Lung microvascular endothelial cell (primary cell): ENCODE measurements around the gene MYO1D. TPM values are rescaled to one million over a fixed set of nuclear protein-coding genes. Genes with fewer than 3 reads are reported as not detected.
"Not testable (repeated sequence)": the region's sequence is repeated elsewhere in the genome, so short reads cannot be mapped to it uniquely, and the experiment has no call there.

Source experiments
- DNase-seq, 2 donors: peaks; one replicate each; pipeline versions ENCODE4 v3.0.0 to v3.0.0-alpha.2; 2010; ENCODE audit warnings: low read depth in 2 of 2
- total RNA-seq: library from RNA; depleted of rRNA; stranded (reverse); fragments of >200 nt; gene quantifications from 2 replicates; pipeline ENCODE4 v1.2.1, GENCODE V29; 2014

MYO1D gene
- total RNA-seq, 1 donor from 2014 or later = 56.3 TPM

GRCh38 chr17:32733401-32733800, 143.5 kb downstream of the MYO1D start:
- no peak for DNase-seq

GRCh38 chr17:32732900-32733299, 144.0 kb downstream of the MYO1D start:
- DNase-seq = no peak

- no peak for DNase-seq
Measured at GRCh38 chr17:32732296-32732642, 144.7 kb downstream of the MYO1D start.

GRCh38 chr17:32731556-32732295, 145.2 kb downstream of the MYO1D start:
- DNase-seq = no peak

GRCh38 chr17:32727681-32728080, 149.2 kb downstream of the MYO1D start:
- DNase-seq = no peak

GRCh38 chr17:32725697-32726096, 151.2 kb downstream of the MYO1D start:
- no peak for DNase-seq

- DNase-seq = no peak
Measured at GRCh38 chr17:32723310-32723955, 153.5 kb downstream of the MYO1D start.

- DNase-seq = no peak
Measured at GRCh38 chr17:32722733-32723132, 154.2 kb downstream of the MYO1D start.

- no peak for DNase-seq
Measured at GRCh38 chr17:32720671-32721070, 156.3 kb downstream of the MYO1D start.

- DNase-seq = peak in 1 of 2 donors; percentile 20
Measured at GRCh38 chr17:32719689-32720088, 157.2 kb downstream of the MYO1D start.

GRCh38 chr17:32714922-32715321, 162.0 kb downstream of the MYO1D start:
- not testable (repeated sequence) for DNase-seq

GRCh38 chr17:32714206-32714605, 162.7 kb downstream of the MYO1D start:
- not testable (repeated sequence) for DNase-seq

- DNase-seq = no peak
Measured at GRCh38 chr17:32713081-32713480, 163.8 kb downstream of the MYO1D start.

GRCh38 chr17:32709562-32709961, 167.4 kb downstream of the MYO1D start:
- DNase-seq = no peak

GRCh38 chr17:32701871-32702270, 175.1 kb downstream of the MYO1D start:
- DNase-seq = no peak

- no peak for DNase-seq
Measured at GRCh38 chr17:32699247-32699646, 177.7 kb downstream of the MYO1D start.

- no peak for DNase-seq
Measured at GRCh38 chr17:32697728-32698625, 178.9 kb downstream of the MYO1D start.

- DNase-seq = no peak
Measured at GRCh38 chr17:32696426-32696825, 180.5 kb downstream of the MYO1D start.

GRCh38 chr17:32695864-32696263, 181.1 kb downstream of the MYO1D start:
- DNase-seq = no peak

GRCh38 chr17:32693194-32693897, 183.6 kb downstream of the MYO1D start:
- no peak for DNase-seq

GRCh38 chr17:32692179-32692578, 184.7 kb downstream of the MYO1D start:
- no peak for DNase-seq

GRCh38 chr17:32689348-32689747, 187.6 kb downstream of the MYO1D start:
- DNase-seq = peak; percentile 24 to 35
